Trophoblast cell (in vitro differentiated cells and primary cell): ENCODE data around the gene PSENEN.

Source experiments
- DNase-seq, 2 donors: peaks; one replicate each; pipeline ENCODE4 v3.0.0-alpha.2; 2016
- H2AFZ ChIP-seq: 2 replicates; pipeline ENCODE4 v1.6.1; 2013; ENCODE audit warnings: low read length, moderate library complexity, mild to moderate bottlenecking; ENCODE audit not compliant: insufficient read depth, poor library complexity
- H2AK5ac ChIP-seq: 2 replicates; pipeline ENCODE4 v1.6.1; 2013; ENCODE audit warnings: mild to moderate bottlenecking, low read length
- H2BK120ac ChIP-seq: 2 replicates; pipeline ENCODE4 v1.6.1; 2013; ENCODE audit warnings: low read length, mild to moderate bottlenecking, moderate library complexity; ENCODE audit not compliant: insufficient read depth, poor library complexity
- H2BK12ac ChIP-seq: 2 replicates; pipeline ENCODE4 v1.6.1; 2013; ENCODE audit warnings: mild to moderate bottlenecking, low read length, moderate library complexity
- H2BK5ac ChIP-seq: 2 replicates; pipeline ENCODE4 v1.6.1; 2013; ENCODE audit warnings: low read length, low read depth, moderate library complexity, mild to moderate bottlenecking; ENCODE audit not compliant: poor library complexity
- H3K14ac ChIP-seq: 2 replicates; pipeline ENCODE4 v1.6.1; 2013; ENCODE audit warnings: mild to moderate bottlenecking, low read length
- H3K18ac ChIP-seq: 2 replicates; pipeline ENCODE4 v1.6.1; 2013; ENCODE audit warnings: mild to moderate bottlenecking, low read length
- H3K23ac ChIP-seq: 2 replicates; pipeline ENCODE4 v1.6.1; 2013; ENCODE audit warnings: low read length
- H3K27ac ChIP-seq: 2 replicates; pipeline ENCODE4 v1.5.1; 2013; ENCODE audit warnings: low read depth, mild to moderate bottlenecking, inconsistent platforms, low read length, moderate library complexity
- H3K27me3 ChIP-seq: 2 replicates; pipeline ENCODE4 v1.6.1; 2013; ENCODE audit warnings: inconsistent platforms, mild to moderate bottlenecking, low read length, moderate library complexity; ENCODE audit not compliant: insufficient read depth
- H3K36me3 ChIP-seq, 2 experiments: 1 replicate in 1 of 2; 2 replicates in 1 of 2; pipeline ENCODE4 v1.6.1; 2013; ENCODE audit warnings: low read length in 2 of 2, mild to moderate bottlenecking in 2 of 2, moderate library complexity in 1 of 2; ENCODE audit not compliant: insufficient read depth in 2 of 2, control insufficient read depth in 1 of 2
- H3K4ac ChIP-seq: 2 replicates; pipeline ENCODE4 v1.6.1; 2013; ENCODE audit warnings: low read depth, mild to moderate bottlenecking, low read length, moderate library complexity
- H3K4me1 ChIP-seq, 2 experiments: 1 replicate in 1 of 2; 2 replicates in 1 of 2; pipeline ENCODE4 v1.6.1; 2013; ENCODE audit warnings: low read length in 2 of 2, mild to moderate bottlenecking in 2 of 2, moderate library complexity in 1 of 2; ENCODE audit not compliant: insufficient read depth in 2 of 2, control insufficient read depth in 1 of 2
- H3K4me2 ChIP-seq: 2 replicates; pipeline ENCODE4 v1.6.1; 2013; ENCODE audit warnings: inconsistent platforms, mild to moderate bottlenecking, low read length, moderate library complexity
- H3K4me3 ChIP-seq: 2 replicates; pipeline ENCODE4 v1.5.1; 2013; ENCODE audit warnings: mild to moderate bottlenecking, low read depth, low read length, inconsistent platforms
- H3K79me1 ChIP-seq: one replicate; pipeline ENCODE4 v1.6.1; 2013; ENCODE audit warnings: low read length
- H3K79me2 ChIP-seq: 2 replicates; pipeline ENCODE4 v1.6.1; 2013; ENCODE audit warnings: low read length, mild to moderate bottlenecking; ENCODE audit not compliant: control insufficient read depth, insufficient read depth, poor library complexity
- H3K9ac ChIP-seq: 2 replicates; pipeline ENCODE4 v1.6.1; 2013; ENCODE audit warnings: mild to moderate bottlenecking, low read length
- H3K9me3 ChIP-seq: 2 replicates; pipeline ENCODE4 v1.6.1; 2013; ENCODE audit warnings: low read depth, mild to moderate bottlenecking, control low read depth, inconsistent platforms, low read length; ENCODE audit not compliant: insufficient read depth
- H4K12ac ChIP-seq: 2 replicates; pipeline ENCODE4 v1.6.1; 2013; ENCODE audit warnings: low read depth, mild to moderate bottlenecking, low read length, moderate library complexity
- H4K8ac ChIP-seq: 2 replicates; pipeline ENCODE4 v1.6.1; 2013; ENCODE audit warnings: low read depth, mild to moderate bottlenecking, low read length, moderate library complexity
- H4K91ac ChIP-seq: one replicate; pipeline ENCODE4 v1.6.1; 2013; ENCODE audit warnings: low read depth, mild to moderate bottlenecking, low read length, moderate library complexity
- WGBS: extraction: QIAGEN DNeasy Blood & Tissue Kit; methylation state at CpG from one replicate; pipeline ENCODE4 v1.1.7; 2013; ENCODE audit warnings: missing lambda C conversion rate; ENCODE audit not compliant: insufficient read length, insufficient coverage; ENCODE audit errors: extremely low coverage; 5-methylcytosine and 5-hydroxymethylcytosine counted together

The PSENEN gene

DNA sequence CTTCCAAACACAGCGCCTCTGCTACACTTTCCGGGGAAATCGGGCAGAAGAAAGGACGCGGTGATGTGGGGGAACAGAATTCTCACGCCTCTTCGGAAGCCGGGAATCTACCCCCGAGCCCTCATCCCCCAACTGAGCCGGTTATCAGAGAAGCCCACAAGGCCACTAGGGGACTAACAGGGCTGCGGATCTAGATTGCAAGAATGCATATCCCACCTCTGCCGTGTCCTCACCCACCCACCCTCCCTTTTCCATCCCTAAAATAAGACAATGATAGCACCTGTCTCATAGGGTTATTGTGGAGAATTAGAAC, 4.3 kb upstream of the PSENEN start:
- Histone ChIP-seq H3K27me3 (no peaks in the 10 kb centered on the region), H4K91ac (peak overlapping the region; percentile 29), H4K12ac (no peak overlapping the region), H3K36me3 (peaks cover 32 to 34% of the 10 kb centered on the region in 2 experiments), H3K23ac (no peak overlapping the region), H4K8ac (peak overlapping the region; percentile 83), H2BK120ac (no peak overlapping the region), H3K4me2 (peak overlapping the region; percentile 90), H2BK5ac (no peak overlapping the region), H3K4me1 (peaks cover 9 to 15% of the 10 kb centered on the region in 2 experiments), H2AK5ac (no peak overlapping the region), H2AFZ (peak overlapping the region; percentile 18), H2BK12ac (no peak overlapping the region), H3K9ac (peak overlapping the region; percentile 11), H3K4ac (no peak overlapping the region), H3K14ac (peak overlapping the region; percentile 26), H3K79me2 (peaks cover 3% of the 10 kb centered on the region), H3K18ac (no peak overlapping the region), H3K9me3 (peaks cover 3% of the 10 kb centered on the region), H3K4me3 (peak overlapping the region; percentile 68), H3K79me1 (peaks cover 6% of the 10 kb centered on the region), H3K27ac (peak overlapping the region; percentile 87)
- no CpG with 5 or more reads among the region's 12 CpGs for WGBS
- no peak for DNase-seq

DNA sequence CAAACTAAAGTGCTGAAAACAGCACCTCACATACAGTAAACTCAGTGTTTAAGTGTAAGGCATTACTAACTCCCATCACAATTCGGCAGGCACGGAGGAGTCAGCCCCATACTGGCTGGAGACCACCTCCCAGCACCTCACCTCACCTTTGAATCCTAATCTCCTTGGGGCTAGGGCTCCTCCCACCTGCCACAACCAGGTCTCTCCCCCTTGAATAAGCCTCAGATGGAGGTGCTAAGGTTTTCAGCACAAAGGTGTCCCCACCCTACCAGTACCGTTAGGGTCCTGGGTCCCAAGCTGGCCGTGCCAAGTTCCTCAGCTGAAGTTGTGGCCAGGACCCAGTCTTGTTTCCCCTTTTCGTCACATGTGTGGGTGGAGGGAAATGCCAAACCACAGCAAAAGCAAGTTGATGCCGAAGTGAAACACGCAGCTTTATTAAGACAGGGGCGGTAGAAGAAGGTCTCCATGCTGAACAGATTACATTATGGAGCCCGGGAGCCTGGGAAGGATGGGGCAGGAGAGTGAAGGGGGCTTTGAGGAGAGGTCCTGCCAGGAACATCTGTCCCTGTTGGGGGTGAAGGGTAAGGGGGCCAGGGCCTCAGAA, 3.2 kb upstream of the PSENEN start, which contains the start of gene IGFLR1:
Gene IGFLR1 (minus strand): TSS at position 332 of the 604 bp plus-strand sequence. CDS start 1,272 bp downstream, outside the sequence.
- Histone ChIP-seq H2BK120ac (no peak within 1 kb of the TSS), H3K79me1 (peaks cover 6% of the 10 kb centered on the region), H3K36me3 (peaks cover 22 to 23% of the 10 kb centered on the region in 2 experiments), H3K9me3 (peaks cover 3% of the 10 kb centered on the region), H3K4ac (no peak within 1 kb of the TSS), H4K12ac (no peak within 1 kb of the TSS), H3K14ac (no peak within 1 kb of the TSS), H4K8ac (no peak within 1 kb of the TSS), H3K79me2 (peaks cover 3% of the 10 kb centered on the region), H3K18ac (no peak within 1 kb of the TSS), H2AFZ (no peak within 1 kb of the TSS), H3K4me1 (peaks cover 14 to 20% of the 10 kb centered on the region in 2 experiments), H3K9ac (no peak within 1 kb of the TSS), H3K27me3 (no peaks in the 10 kb centered on the region), H3K27ac (no peak within 1 kb of the TSS), H4K91ac (no peak within 1 kb of the TSS), H3K4me2 (peak within 1 kb of the TSS; percentile 90), H2BK5ac (no peak within 1 kb of the TSS), H2BK12ac (no peak within 1 kb of the TSS), H2AK5ac (no peak within 1 kb of the TSS), H3K23ac (no peak within 1 kb of the TSS), H3K4me3 (no peak within 1 kb of the TSS)
- no CpG with 5 or more reads among the region's 9 CpGs for WGBS
- peak in 1 of 2 donors; percentile 14 for DNase-seq

DNA sequence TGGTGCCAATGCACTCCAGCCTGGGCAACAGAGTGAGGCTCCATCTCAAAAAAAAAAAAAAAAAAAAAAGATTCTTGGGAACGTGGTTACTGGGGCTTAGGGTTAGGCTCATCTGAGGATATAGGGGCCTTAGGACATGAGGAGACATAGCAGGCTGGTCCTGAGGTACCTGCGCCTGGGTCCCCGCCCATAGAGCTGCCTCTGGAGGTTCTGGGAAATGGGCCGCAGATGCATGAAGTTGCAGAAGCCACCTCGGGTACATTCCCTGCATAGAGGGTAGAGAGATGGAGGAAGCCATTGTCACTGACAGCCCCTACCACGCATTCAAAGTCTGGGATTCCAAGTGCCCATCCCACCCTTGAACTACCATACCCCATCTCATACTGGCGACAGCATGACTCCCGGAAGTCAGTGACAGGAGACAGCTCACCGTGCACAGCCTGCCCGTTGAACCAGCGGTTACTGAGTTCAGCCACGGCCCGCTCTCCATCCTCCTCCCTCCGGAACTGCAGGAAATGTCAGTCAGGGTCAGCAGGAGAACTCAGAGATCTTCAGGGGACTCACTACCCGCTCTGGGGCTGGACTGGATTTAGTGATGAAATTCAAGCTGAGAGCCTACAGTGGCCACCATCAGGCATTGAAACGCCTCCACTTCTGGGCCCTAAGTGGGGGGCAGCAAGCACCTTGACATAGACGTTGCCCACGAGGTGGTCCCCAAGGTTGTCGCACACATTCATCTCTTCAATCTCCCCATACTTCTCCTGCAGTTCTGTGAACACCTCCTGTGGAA, 1.6 kb upstream of the PSENEN start:
- Histone ChIP-seq H4K12ac (no peak overlapping the region), H3K4me3 (no peak overlapping the region), H3K4me1 (peaks cover 14 to 20% of the 10 kb centered on the region in 2 experiments), H3K27ac (no peak overlapping the region), H2BK5ac (no peak overlapping the region), H3K27me3 (no peaks in the 10 kb centered on the region), H3K79me1 (peaks cover 10% of the 10 kb centered on the region), H3K9me3 (peaks cover 3% of the 10 kb centered on the region), H3K4me2 (peak overlapping the region; percentile 69), H2BK12ac (no peak overlapping the region), H3K4ac (no peak overlapping the region), H3K18ac (no peak overlapping the region), H3K23ac (no peak overlapping the region), H2AK5ac (no peak overlapping the region), H3K9ac (no peak overlapping the region), H4K8ac (no peak overlapping the region), H3K36me3 (peaks cover 6 to 7% of the 10 kb centered on the region in 2 experiments), H4K91ac (no peak overlapping the region), H3K14ac (no peak overlapping the region), H3K79me2 (peaks cover 7% of the 10 kb centered on the region), H2BK120ac (no peak overlapping the region), H2AFZ (no peak overlapping the region)
- DNase-seq: no peak
- no CpG with 5 or more reads among the region's 19 CpGs for WGBS

DNA sequence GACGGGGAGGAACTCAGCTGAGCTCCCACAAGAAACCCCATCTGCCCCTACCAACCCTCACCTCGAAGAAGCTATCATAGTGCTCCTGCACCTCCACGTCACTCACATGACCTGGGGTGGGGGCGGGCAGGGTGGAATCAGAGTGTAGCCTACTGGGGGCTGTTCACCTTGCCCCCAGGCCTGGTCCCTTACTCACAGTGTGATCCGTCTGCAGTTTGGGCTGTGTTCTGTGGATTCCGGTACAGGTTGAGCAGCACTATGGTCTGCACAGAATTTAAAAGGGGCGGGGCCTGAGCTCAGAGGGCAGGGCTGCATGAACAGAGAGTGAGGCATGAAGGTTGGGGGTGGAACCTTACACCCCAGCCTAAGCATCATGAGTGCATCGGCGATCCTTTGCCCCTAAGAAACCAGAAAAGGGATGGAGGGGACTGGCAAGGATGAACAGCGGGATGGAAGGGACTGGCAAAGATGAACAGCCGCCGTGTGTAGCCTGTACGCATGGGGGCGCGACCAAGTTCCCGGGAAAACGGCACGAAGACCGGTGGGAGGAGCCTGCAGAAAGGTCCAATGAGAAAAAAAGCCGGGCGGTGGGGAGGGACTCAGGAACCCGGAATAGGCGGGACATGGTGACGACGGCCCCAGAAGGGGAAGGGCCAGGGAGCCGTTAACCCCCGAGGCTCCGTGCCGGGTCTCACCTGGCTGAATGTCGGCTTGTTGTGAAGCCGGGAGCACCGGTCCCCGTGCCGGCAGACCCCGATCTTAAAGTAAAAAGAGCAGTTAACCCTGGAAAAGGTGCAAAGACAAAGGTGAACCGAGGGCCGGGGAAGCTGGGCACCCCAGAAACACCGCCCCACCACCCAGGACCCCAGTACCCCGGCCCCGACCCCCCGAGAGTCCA, 772 bp upstream of the PSENEN start:
- peaks cover 13 to 24% of the 10 kb centered on the region in 2 experiments for H3K4me1 ChIP-seq
- peak overlapping the region; percentile 69 for H3K4me2 ChIP-seq
- WGBS: no CpG with 5 or more reads among the region's 41 CpGs
- H3K9ac ChIP-seq: peak overlapping the region; percentile 90
- H4K91ac ChIP-seq: peak overlapping the region; percentile 96
- peak overlapping the region; percentile 94 for H4K8ac ChIP-seq
- H3K4me3 ChIP-seq: peak overlapping the region; percentile 86
- no peak overlapping the region for H3K23ac ChIP-seq
- H4K12ac ChIP-seq: peak overlapping the region; percentile 85
- peak overlapping the region; percentile 42 for H2AFZ ChIP-seq
- H3K27ac ChIP-seq: peak overlapping the region; percentile 91
- H3K18ac ChIP-seq: peak overlapping the region; percentile 56
- H3K4ac ChIP-seq: peak overlapping the region; percentile 61
- no peak overlapping the region for H2AK5ac ChIP-seq
- peaks cover 3 to 5% of the 10 kb centered on the region in 2 experiments for H3K36me3 ChIP-seq
- H3K79me1 ChIP-seq: peaks cover 10% of the 10 kb centered on the region
- H2BK12ac ChIP-seq: no peak overlapping the region
- H2BK5ac ChIP-seq: peak overlapping the region; percentile 94
- peaks cover 10% of the 10 kb centered on the region for H3K79me2 ChIP-seq
- peak overlapping the region; percentile 88 for H3K14ac ChIP-seq
- H3K27me3 ChIP-seq: no peaks in the 10 kb centered on the region
- peak; percentile 97 to 98 for DNase-seq
- H3K9me3 ChIP-seq: peaks cover 3% of the 10 kb centered on the region
- peak overlapping the region; percentile 91 for H2BK120ac ChIP-seq
